ENCODE results near the gene VPS36.

The VPS36 gene

DNA sequence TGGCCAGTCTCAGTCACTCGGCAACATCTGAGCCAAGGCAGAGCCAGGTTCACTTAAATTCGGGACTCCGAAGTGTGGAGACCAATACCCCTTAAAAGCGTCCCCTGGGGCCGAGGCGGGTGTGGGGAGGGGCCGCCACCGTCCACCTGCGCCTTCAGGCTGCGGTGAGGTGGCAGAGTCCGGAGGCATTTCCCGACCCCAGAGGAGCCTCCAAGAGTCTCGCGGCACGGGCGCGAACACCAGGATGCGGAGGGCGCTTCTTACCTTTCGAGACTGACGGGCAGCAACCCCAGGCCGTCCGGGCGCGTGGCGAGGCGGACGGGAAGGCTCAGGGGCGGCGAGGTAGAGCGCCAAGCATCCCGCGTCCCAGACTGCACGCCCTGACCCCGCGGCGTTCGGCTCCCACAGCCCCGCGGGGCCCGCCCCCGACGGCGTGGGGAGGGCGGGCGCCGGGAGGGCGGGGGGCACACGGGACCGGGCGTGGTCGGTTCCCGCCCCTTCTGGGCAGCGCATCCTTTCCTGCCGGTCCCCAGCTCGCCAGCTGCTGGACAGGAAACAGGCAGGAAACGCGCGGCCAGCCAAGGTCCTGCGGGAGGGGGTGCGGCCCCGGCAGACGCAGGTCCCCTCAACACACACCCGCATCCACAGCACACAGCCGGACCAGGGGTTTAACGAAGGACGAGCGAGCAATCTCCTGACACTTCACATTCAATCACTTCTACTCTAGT is 44.5 kb downstream of the VPS36 start, which contains the start of gene THSD1:
TSS of gene THSD1 (minus strand) at position 406 of the 728 bp plus-strand sequence. CDS start 3,572 bp downstream, outside the sequence.
- POLR2A ChIA-PET = no interaction called here
- peaks cover 0 to 23% (median 22%) of the 10 kb centered on the region in 4 experiments for H3K4me1 ChIP-seq (ENCODE audit: control extremely low read depth in 1 of 4, control insufficient read depth in 4 of 4, insufficient read depth in 4 of 4, low read length in 3 of 4)

DNA sequence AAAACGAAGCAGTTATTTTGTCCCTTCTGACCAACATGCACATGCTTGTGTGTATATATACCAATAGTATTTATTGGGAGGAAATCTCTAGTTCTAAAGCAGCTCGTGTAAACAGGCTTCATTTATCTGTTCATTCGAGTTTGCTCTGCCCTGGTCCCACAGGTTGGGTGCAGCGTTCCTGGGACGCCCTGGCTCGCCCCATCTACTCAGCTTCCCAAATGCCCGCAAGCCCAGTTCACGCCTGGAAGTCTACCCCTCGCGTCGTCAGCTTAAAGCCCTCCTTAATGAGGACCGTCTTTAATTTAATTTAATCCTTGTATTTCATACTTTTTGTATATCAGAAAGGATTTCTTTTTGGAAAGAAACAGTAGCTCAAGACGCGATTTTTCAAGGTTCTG is 45.1 kb downstream of the VPS36 start:
- CTCF ChIA-PET = interaction anchor here (1.3 to 2.2 kb wide), 3 partner anchors 9 to 45 kb away, joined by 3 to 15 read pairs (median 4); partner anchors contain the start of gene VPS36
- 2% methylated on average over 9 of the region's 14 CpGs for WGBS (ENCODE audit: insufficient coverage)

More for the DNA sequence above, 44.5 kb downstream of the VPS36 start, which contains the start of gene THSD1:
- peaks cover 3 to 16% (median 5%) of the 10 kb centered on the region in 5 experiments for H3K27me3 ChIP-seq (replicated peaks in 2 of 5; ENCODE audit: control insufficient read depth in 4 of 5, insufficient read depth in 5 of 5, low read length in 4 of 5)
- no peak within 1 kb of the TSS for H3K27ac ChIP-seq (ENCODE audit: insufficient read depth in 1 of 2, low read depth in 1 of 2, low read length in 2 of 2, poor library complexity in 1 of 2, severe bottlenecking in 2 of 2)
- CTCF ChIA-PET = interaction anchor here (1.5 to 2.2 kb wide), 2 partner anchors 12 to 44 kb away, joined by 3 to 15 read pairs; partner anchors contain the start of gene VPS36
- WGBS (ENCODE audit: insufficient coverage) = under 1% methylated on average over 52 of the region's 68 CpGs
- H3K36me3 ChIP-seq (ENCODE audit: control insufficient read depth in 4 of 4, insufficient read depth in 4 of 4, low read length in 3 of 4) = peaks cover 2 to 4% (median 3%) of the 10 kb centered on the region in 4 experiments
- peak in 2 of 3 donors; percentile 29 to 45 for DNase-seq
- H3K4me3 ChIP-seq (ENCODE audit: control insufficient read depth in 1 of 7, extremely low read depth in 1 of 7, insufficient read depth in 4 of 7, low read depth in 2 of 7, low read length in 6 of 7) = peak within 1 kb of the TSS; percentile 41 to 78 (median 65)
- H3K9me3 ChIP-seq (ENCODE audit: control extremely low read depth in 1 of 5, control insufficient read depth in 4 of 5, insufficient read depth in 2 of 5, low read depth in 1 of 5, low read length in 4 of 5) = no peaks in the 10 kb centered on the region

DNA sequence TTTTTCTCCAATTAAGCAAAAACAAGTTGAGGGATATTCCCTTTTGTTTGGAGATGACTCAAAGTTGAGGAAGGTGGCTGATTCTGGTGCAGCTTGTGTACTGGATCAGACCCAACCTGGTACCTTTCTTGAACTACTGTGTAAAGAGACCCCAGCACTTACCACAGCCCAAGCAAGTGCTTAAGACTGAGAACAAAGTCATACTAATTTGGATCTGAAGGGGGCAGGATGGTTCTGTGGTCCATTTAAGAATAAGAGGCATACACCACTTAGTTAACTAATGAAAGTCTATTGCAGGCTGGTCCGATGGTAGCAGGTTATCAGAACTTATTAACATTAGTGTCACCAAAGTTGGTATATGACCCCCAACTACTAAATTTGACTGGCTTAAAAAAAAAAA is 50.7 kb downstream of the VPS36 start:
- no peaks in the 10 kb centered on the region for H3K36me3 ChIP-seq (ENCODE audit: control insufficient read depth in 4 of 4, insufficient read depth in 4 of 4, low read length in 3 of 4)
- peaks cover 0 to 8% (median 7%) of the 10 kb centered on the region in 4 experiments for H3K4me1 ChIP-seq (ENCODE audit: control extremely low read depth in 1 of 4, control insufficient read depth in 4 of 4, insufficient read depth in 4 of 4, low read length in 3 of 4)
- no peak overlapping the region for H3K27ac ChIP-seq (ENCODE audit: insufficient read depth in 1 of 2, low read depth in 1 of 2, low read length in 2 of 2, poor library complexity in 1 of 2, severe bottlenecking in 2 of 2)
- H3K27me3 ChIP-seq (replicated peaks in 2 of 5; ENCODE audit: control insufficient read depth in 4 of 5, insufficient read depth in 5 of 5, low read length in 4 of 5) = peaks cover 0 to under 1% (median 0%) of the 10 kb centered on the region in 5 experiments
- no peak overlapping the region for H3K4me3 ChIP-seq (ENCODE audit: control insufficient read depth in 1 of 7, extremely low read depth in 1 of 7, insufficient read depth in 4 of 7, low read depth in 2 of 7, low read length in 6 of 7)
- WGBS (ENCODE audit: insufficient coverage) = 67% methylated on average over 1 of the region's 1 CpG
- POLR2A ChIA-PET = no interaction called here
- no peaks in the 10 kb centered on the region for H3K9me3 ChIP-seq (ENCODE audit: control extremely low read depth in 1 of 5, control insufficient read depth in 4 of 5, insufficient read depth in 2 of 5, low read depth in 1 of 5, low read length in 4 of 5)
- peak; percentile 23 to 46 (median 41) for DNase-seq
- CTCF ChIA-PET = no interaction called here

More for the DNA sequence above, 45.1 kb downstream of the VPS36 start:
- peaks cover 0 to 23% (median 22%) of the 10 kb centered on the region in 4 experiments for H3K4me1 ChIP-seq (ENCODE audit: control extremely low read depth in 1 of 4, control insufficient read depth in 4 of 4, insufficient read depth in 4 of 4, low read length in 3 of 4)
- POLR2A ChIA-PET = no interaction called here
- no peaks in the 10 kb centered on the region for H3K36me3 ChIP-seq (ENCODE audit: control insufficient read depth in 4 of 4, insufficient read depth in 4 of 4, low read length in 3 of 4)
- H3K27me3 ChIP-seq (replicated peaks in 2 of 5; ENCODE audit: control insufficient read depth in 4 of 5, insufficient read depth in 5 of 5, low read length in 4 of 5) = peaks cover 3 to 16% (median 5%) of the 10 kb centered on the region in 5 experiments
- H3K4me3 ChIP-seq (ENCODE audit: control insufficient read depth in 1 of 7, extremely low read depth in 1 of 7, insufficient read depth in 4 of 7, low read depth in 2 of 7, low read length in 6 of 7) = peak overlapping the region in 6 of 7 experiments; percentile 53 to 78 (median 66)
- no peak for DNase-seq
- no peak overlapping the region for H3K27ac ChIP-seq (ENCODE audit: insufficient read depth in 1 of 2, low read depth in 1 of 2, low read length in 2 of 2, poor library complexity in 1 of 2, severe bottlenecking in 2 of 2)
- no peaks in the 10 kb centered on the region for H3K9me3 ChIP-seq (ENCODE audit: control extremely low read depth in 1 of 5, control insufficient read depth in 4 of 5, insufficient read depth in 2 of 5, low read depth in 1 of 5, low read length in 4 of 5)

DNA sequence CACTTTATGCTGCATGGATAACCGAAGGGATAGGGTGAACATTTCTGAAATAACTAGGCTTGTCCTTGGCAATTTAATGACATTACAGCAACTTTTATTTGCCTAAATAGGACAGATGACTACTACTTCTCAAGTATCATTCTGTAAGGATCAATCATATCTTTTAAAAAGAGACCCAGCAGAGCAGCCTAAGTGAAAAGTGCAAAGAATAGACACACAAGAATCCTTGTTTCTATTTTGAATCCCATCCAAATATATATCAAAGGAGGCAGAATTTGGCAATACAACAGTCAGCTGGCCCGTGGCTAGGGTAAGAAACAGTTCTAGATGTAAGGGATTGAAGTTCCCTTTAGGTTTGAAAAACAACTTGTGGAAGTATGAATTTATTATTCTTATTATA is 51.4 kb downstream of the VPS36 start:
- no peak for DNase-seq
- H3K4me1 ChIP-seq (ENCODE audit: control extremely low read depth in 1 of 4, control insufficient read depth in 4 of 4, insufficient read depth in 4 of 4, low read length in 3 of 4) = peaks cover 0 to 3% (median 2%) of the 10 kb centered on the region in 4 experiments
- no peaks in the 10 kb centered on the region for H3K27me3 ChIP-seq (replicated peaks in 2 of 5; ENCODE audit: control insufficient read depth in 4 of 5, insufficient read depth in 5 of 5, low read length in 4 of 5)
- H3K4me3 ChIP-seq (ENCODE audit: control insufficient read depth in 1 of 7, extremely low read depth in 1 of 7, insufficient read depth in 4 of 7, low read depth in 2 of 7, low read length in 6 of 7) = no peak overlapping the region
- H3K27ac ChIP-seq (ENCODE audit: insufficient read depth in 1 of 2, low read depth in 1 of 2, low read length in 2 of 2, poor library complexity in 1 of 2, severe bottlenecking in 2 of 2) = no peak overlapping the region
- ChIA-PET CTCF (no interaction called here), POLR2A (no interaction called here)
- no peaks in the 10 kb centered on the region for H3K9me3 ChIP-seq (ENCODE audit: control extremely low read depth in 1 of 5, control insufficient read depth in 4 of 5, insufficient read depth in 2 of 5, low read depth in 1 of 5, low read length in 4 of 5)
- no CpG with 5 or more reads among the region's 2 CpGs for WGBS (ENCODE audit: insufficient coverage)
- H3K36me3 ChIP-seq (ENCODE audit: control insufficient read depth in 4 of 4, insufficient read depth in 4 of 4, low read length in 3 of 4) = no peaks in the 10 kb centered on the region

DNA sequence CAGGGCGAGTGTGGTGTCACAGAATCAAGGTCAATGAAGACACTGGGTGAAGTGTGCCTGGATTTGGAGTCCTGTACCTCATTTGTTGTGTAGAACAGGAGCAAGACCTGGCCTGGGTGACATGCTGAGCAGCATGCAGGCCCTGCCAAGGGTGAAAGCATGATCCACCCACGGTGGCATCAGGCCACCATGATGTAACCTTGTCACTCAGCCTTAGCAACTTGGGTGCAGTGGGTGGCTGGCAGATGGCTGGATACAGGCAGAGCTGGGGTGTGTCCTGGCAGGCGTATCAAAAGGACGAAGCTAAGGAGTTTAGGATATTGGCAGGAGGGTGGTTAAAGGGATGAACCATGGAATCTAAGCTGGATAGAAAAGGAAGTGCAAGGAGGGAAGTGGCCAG is 54.7 kb downstream of the VPS36 start:
- WGBS (ENCODE audit: insufficient coverage) = 95% methylated on average over 4 of the region's 4 CpGs
- Histone ChIP-seq H3K4me1 (ENCODE audit: control extremely low read depth in 1 of 4, control insufficient read depth in 4 of 4, insufficient read depth in 4 of 4, low read length in 3 of 4) (peaks cover 0 to 7% (median 6%) of the 10 kb centered on the region in 4 experiments), H3K4me3 (ENCODE audit: control insufficient read depth in 1 of 7, extremely low read depth in 1 of 7, insufficient read depth in 4 of 7, low read depth in 2 of 7, low read length in 6 of 7) (no peak overlapping the region), H3K9me3 (ENCODE audit: control extremely low read depth in 1 of 5, control insufficient read depth in 4 of 5, insufficient read depth in 2 of 5, low read depth in 1 of 5, low read length in 4 of 5) (no peaks in the 10 kb centered on the region), H3K27ac (ENCODE audit: insufficient read depth in 1 of 2, low read depth in 1 of 2, low read length in 2 of 2, poor library complexity in 1 of 2, severe bottlenecking in 2 of 2) (no peak overlapping the region), H3K36me3 (ENCODE audit: control insufficient read depth in 4 of 4, insufficient read depth in 4 of 4, low read length in 3 of 4) (no peaks in the 10 kb centered on the region), H3K27me3 (replicated peaks in 2 of 5; ENCODE audit: control insufficient read depth in 4 of 5, insufficient read depth in 5 of 5, low read length in 4 of 5) (no peaks in the 10 kb centered on the region)
- ChIA-PET CTCF (no interaction called here), POLR2A (no interaction called here)
- no peak for DNase-seq

DNA sequence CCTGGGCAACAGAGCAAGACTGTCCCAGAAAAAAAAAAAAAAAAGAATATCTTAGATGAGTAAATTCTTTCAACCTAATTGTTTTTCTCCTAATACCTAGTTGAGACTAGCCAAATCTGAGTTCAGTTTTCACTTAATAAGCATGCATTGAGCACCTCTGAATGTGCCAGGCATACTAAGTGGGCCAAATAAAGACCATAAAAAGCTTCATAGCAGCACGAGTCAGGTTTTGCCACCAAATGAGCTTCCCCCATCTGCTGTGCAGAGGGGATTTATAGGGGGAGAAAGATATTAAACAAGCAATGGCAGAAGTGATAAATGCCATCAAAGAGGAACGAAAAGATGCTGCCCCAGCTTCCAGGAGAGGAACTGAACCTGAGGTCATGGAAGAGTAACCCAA is 55.8 kb downstream of the VPS36 start:
- H3K27me3 ChIP-seq (replicated peaks in 2 of 5; ENCODE audit: control insufficient read depth in 4 of 5, insufficient read depth in 5 of 5, low read length in 4 of 5) = no peaks in the 10 kb centered on the region
- H3K4me1 ChIP-seq (ENCODE audit: control extremely low read depth in 1 of 4, control insufficient read depth in 4 of 4, insufficient read depth in 4 of 4, low read length in 3 of 4) = peaks cover 0 to 7% (median 6%) of the 10 kb centered on the region in 4 experiments
- H3K9me3 ChIP-seq (ENCODE audit: control extremely low read depth in 1 of 5, control insufficient read depth in 4 of 5, insufficient read depth in 2 of 5, low read depth in 1 of 5, low read length in 4 of 5) = no peaks in the 10 kb centered on the region
- no peak for DNase-seq
- WGBS (ENCODE audit: insufficient coverage) = 89% methylated on average over 2 of the region's 2 CpGs
- H3K4me3 ChIP-seq (ENCODE audit: control insufficient read depth in 1 of 7, extremely low read depth in 1 of 7, insufficient read depth in 4 of 7, low read depth in 2 of 7, low read length in 6 of 7) = no peak overlapping the region
- ChIA-PET POLR2A (no interaction called here), CTCF (interaction anchor here (0.7 kb wide), 1 partner anchor 13 kb away, joined by 3 read pairs; no protein-coding TSS in a partner anchor)
- no peak overlapping the region for H3K27ac ChIP-seq (ENCODE audit: insufficient read depth in 1 of 2, low read depth in 1 of 2, low read length in 2 of 2, poor library complexity in 1 of 2, severe bottlenecking in 2 of 2)
- no peaks in the 10 kb centered on the region for H3K36me3 ChIP-seq (ENCODE audit: control insufficient read depth in 4 of 4, insufficient read depth in 4 of 4, low read length in 3 of 4)
